Prostate gland (tissue), 2 donors: ENCODE data around the gene F12.
"Not testable (repeated sequence)": the region's sequence is repeated elsewhere in the genome, so short reads cannot be mapped to it uniquely, and the experiment has no call there.

Source experiments
- CTCF ChIP-seq, 4 experiments: fragments of 200-600 bp in 2 of 4; fragments of 450-650 bp in 2 of 4; sonication (generic) in 2 of 4; IDR thresholded peaks; 1 replicate in 3 of 4; 2 replicates in 1 of 4; pipeline ENCODE4 v1.5.1; 2016 to 2019; ENCODE audit warnings: antibody characterized with exemption in 4 of 4, mild to moderate bottlenecking in 2 of 4, moderate library complexity in 2 of 4
- POLR2A ChIP-seq: fragments of 450-650 bp; IDR thresholded peaks from one replicate; pipeline ENCODE4 v1.6.1; 2016; ENCODE audit warnings: antibody characterized with exemption, mild to moderate bottlenecking
- POLR2AphosphoS5 ChIP-seq: sonication (generic); formaldehyde crosslinking; IDR thresholded peaks from one replicate; pipeline ENCODE4 v1.6.1; 2017; ENCODE audit warnings: antibody characterized with exemption

GRCh38 chr5:177417081-177417480 lies 7.7 kb upstream of the F12 start:
- not testable (repeated sequence) for TF ChIP-seq POLR2A; CTCF (IDR thresholded peaks at IDR 0.05); POLR2AphosphoS5
